HL-60/S4 treated with phorbol 12-myristate 13-acetate at 8.2 ng/mL for 4 days and 3 days (cell line): Measurements from ENCODE around the gene IGF2.
"Not testable (repeated sequence)": the region's sequence is repeated elsewhere in the genome, so short reads cannot be mapped to it uniquely, and the experiment has no call there.

Experiments used
- in situ Hi-C: fragments of 300-500 bp; cut with MboI; formaldehyde crosslinking; loops from 2 replicates; pipeline ENCODE4 v1.15.0; 2022; ENCODE audit warnings: low sequenced_read_pairs

Gene IGF2

GRCh38 chr11:2126520-2127085 lies 12.6 kb downstream of the IGF2 start:
- in situ Hi-C loops, result no loop called here

GRCh38 chr11:2124736-2125484 lies 14.3 kb downstream of the IGF2 start:
- in situ Hi-C loops, result not testable (repeated sequence)

GRCh38 chr11:2123628-2123960 lies 15.6 kb downstream of the IGF2 start:
- in situ Hi-C loops, result no loop called here

GRCh38 chr11:2122907-2123627 lies 16.1 kb downstream of the IGF2 start:
- in situ Hi-C loops, result no loop called here

DNA sequence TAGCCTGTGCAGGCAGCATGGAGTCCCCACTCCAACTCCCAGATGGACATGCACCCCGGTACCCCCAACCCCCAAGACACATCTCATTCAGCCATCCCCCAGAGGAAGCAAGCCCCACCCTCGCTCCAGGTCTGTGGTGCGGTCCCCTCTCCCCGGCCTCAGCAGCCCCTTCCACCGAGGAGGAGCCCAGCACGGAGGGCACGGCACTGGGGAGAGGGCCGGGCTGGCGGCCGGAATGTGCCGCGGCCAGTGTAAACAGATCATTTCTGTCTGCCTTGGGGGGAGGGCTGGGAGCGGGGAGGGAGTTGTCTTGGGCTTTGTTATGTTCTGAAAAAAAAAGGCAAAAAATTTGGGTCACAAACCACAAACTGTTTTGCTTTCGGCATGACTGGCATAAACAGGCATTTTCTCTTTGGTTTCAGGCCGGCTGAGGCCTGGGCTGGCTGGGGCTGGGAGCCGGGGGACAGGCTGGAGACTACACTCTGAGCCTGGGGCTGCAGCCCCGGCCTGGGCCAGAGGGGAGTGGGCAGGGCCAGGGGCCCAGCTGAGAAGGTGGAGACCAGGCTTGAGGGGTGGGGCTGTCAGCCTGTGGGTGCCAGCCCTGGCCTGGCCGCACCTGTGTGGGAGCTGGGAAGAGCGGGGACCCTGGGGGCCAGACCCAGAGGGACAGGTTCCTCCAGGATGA lies 16.8 kb downstream of the IGF2 start:
- in situ Hi-C loops, result no loop called here

DNA sequence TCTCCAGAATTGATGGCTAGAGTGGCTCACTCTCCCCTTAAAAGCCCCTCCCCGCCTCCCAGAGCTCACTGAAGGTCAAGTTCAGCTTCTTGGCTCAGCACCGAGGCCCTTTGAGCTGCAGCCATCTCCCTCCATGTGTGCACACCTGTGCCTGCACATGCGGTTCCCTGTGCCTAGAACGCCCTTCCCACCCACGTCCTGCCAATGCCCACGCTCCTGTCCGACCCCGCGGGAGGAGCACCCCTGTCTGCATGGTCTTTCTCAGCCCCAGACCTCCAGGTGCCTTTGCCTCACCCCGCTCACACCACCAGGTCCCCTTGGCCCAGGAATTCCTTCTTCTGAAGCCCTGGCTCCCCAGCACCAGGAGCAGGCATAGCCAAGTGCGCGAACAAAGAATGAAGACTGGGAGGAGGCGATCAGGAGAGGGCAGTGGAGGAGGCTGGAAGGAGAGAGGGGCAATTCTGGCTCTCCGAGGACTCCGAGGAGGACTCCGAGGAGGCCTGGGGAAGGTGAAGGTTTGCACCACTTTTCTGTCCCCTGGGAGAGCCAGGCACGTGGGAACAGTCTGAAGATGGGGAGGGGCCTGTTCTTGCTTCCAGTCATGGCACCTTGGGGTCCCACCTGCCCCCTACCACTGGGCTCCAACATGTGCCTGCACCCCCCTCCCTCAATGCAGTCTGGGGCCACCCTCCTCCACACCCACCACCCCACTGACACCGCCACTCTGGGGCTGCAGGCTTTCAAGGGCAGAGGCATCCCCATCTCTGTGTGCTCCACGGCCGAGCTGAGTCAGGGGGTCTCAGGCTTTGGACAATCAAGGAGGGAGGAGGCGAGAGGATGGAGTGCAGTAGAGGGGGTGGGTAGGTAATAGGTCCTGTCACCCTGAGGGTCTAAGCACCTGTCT lies 17.7 kb downstream of the IGF2 start:
- in situ Hi-C loops, result no loop called here

DNA sequence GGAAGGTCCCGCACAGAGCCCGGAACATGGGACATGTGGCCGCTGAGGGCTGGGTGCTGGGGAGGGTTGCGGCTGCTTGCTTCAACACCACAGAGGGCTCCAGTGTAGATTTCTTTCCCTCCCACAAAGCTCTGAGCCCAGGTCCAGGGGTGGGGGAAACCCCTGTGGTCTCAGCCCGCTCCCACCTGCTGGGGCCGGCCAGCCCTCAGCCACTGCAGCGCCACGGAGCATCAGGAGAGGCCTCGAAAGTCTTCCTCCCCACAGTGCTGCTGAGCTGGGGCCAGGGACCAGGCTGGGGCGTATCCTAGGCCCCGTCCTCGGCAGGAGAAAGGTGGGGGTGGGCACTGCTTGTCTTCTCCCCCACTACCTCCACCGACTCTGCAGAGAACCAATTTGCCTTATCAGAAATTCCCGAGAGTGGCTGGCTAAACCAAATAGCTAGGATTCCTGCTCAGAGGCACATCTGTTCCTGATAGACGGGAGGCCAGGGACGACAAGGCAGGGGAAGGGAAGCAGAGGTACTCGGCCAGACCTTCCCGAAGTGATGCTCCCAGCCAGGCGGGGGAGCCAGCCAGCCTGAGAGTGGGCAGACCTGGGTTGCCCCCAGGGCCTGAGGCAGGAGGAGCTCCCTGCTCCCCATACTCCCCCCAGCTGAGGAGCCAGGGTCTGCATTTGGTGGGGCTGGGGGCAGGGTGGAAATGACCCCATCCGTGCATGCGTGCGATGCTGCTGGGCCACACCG lies 18.7 kb downstream of the IGF2 start:
- in situ Hi-C loops, result no loop called here

DNA sequence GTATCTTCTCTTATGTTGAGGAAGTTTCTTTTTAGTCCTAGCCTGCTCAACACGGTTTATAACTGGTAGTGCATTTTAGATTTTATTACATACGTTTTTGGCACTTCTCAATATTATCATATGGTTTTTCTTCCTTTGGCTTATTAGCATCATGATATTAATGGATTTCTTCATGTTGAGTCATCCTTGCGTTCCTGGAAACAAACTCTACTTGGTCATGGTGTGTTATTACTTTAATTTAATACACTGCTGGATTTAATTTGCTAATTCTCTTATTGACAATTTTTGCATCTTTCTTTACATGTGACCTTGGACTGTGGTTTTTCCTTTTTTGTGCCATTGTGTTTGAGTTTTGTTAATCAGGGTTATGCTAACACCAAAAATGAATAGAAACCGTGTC lies 20.5 kb downstream of the IGF2 start:
- in situ Hi-C loops, result no loop called here

DNA sequence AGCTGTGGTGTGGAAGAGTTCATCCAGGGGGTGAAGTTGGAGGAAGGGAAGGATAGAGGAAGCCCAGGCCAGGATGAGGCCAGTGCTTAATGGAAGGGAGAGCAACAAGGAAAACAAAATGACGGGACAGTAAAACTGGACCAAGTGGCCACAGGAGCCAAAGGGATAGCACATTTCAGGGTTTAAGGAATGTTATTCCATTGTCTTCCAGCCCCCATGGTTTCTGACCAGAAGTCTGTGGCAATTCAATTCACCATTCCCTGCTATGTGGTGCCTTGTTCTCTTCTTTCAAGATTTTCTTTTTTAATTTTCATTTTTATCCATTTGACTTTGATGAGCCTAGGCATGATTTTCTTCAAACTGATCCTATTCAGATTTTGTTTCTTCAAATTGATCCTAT lies 22.5 kb downstream of the IGF2 start:
- in situ Hi-C loops, result no loop called here

DNA sequence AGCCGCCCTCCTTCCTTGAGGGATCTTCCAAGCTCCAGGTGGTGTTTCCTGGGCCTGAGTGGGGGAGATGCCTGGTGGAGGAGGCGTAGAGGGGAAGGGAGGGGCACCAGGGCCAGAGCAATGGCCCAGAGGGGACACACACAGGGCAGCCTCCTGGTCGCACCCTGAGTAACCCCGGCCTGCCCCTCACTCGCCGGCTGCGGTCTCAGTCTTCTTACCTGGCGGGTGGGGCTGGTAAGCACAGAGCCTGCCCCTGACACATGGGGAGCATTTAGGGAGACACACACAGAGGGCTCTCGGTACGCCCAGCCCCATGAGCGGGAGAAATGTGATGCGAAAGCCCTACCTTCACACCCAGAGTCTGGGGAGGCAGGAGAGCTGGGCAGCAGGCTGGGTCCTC lies 23.9 kb downstream of the IGF2 start:
- in situ Hi-C loops, result no loop called here

- in situ Hi-C loops, result no loop called here
Measured at GRCh38 chr11:2114430-2115241, 24.6 kb downstream of the IGF2 start.

- in situ Hi-C loops, result no loop called here
Measured at GRCh38 chr11:2113776-2114175, 25.4 kb downstream of the IGF2 start.

GRCh38 chr11:2110521-2110920 lies 28.7 kb downstream of the IGF2 start:
- in situ Hi-C loops, result no loop called here

DNA sequence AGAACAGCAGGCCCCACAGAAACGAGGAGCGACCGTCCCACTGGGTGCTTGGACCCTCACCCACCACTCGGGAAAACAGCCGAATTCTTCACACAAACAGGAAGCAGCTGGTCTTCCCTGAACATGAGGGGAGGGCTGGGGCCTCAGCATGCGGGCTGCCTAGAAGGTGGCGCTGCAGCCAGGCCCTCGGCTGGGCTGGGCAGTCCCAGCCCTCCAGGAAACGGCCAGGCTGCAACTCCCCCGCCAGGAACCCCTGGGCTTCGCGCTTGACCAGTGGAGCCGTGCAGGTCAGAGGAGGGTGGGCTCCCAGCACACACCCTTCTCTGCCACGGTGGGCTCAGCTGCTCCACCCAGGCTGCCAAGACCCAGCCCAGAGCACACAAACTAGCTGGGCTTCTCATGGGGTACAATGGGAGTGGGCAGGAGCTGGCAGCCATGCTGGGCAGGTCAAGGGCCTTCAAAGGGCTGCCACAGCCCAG lies 29.6 kb downstream of the IGF2 start:
- in situ Hi-C loops, result no loop called here

GRCh38 chr11:2108675-2109491 lies 30.3 kb downstream of the IGF2 start:
- in situ Hi-C loops, result no loop called here

- in situ Hi-C loops, result no loop called here
Measured at GRCh38 chr11:2107941-2108630, 31.1 kb downstream of the IGF2 start.

GRCh38 chr11:2107521-2107920 lies 31.7 kb downstream of the IGF2 start:
- in situ Hi-C loops, result no loop called here
